Coronary artery (tissue), 2 donors: ENCODE measurements around the gene CERS6.
"Not testable (repeated sequence)": the region's sequence is repeated elsewhere in the genome, so short reads cannot be mapped to it uniquely, and the experiment has no call there.

ENCODE experiments used
- DNase-seq: peaks from one replicate; pipeline ENCODE4 v3.0.0-alpha.2; 2017; ENCODE audit warnings: low spot score
- H3K27ac ChIP-seq, 2 donors: fragments of 200-600 bp; sonication (generic); one replicate each; pipeline ENCODE4 v1.5.1; 2016 to 2019
- H3K4me3 ChIP-seq: fragments of 200-600 bp; sonication (generic); 2 replicates; pipeline ENCODE4 v1.5.1; 2016; ENCODE audit warnings: mild to moderate bottlenecking, moderate library complexity
- TF ChIP-seq, protein P1 (sequence below): fragments of 200-600 bp; sonication (generic); IDR thresholded peaks from one replicate; pipeline ENCODE4 v1.5.1; 2019; ENCODE audit warnings: antibody characterized with exemption

The CERS6 gene

GRCh38 chr2:168753765-168754329 is 297.8 kb downstream of the CERS6 start:
- no peak overlapping the region for H3K27ac ChIP-seq
- H3K4me3 ChIP-seq = no peak overlapping the region
- TF ChIP-seq, protein P1, sequence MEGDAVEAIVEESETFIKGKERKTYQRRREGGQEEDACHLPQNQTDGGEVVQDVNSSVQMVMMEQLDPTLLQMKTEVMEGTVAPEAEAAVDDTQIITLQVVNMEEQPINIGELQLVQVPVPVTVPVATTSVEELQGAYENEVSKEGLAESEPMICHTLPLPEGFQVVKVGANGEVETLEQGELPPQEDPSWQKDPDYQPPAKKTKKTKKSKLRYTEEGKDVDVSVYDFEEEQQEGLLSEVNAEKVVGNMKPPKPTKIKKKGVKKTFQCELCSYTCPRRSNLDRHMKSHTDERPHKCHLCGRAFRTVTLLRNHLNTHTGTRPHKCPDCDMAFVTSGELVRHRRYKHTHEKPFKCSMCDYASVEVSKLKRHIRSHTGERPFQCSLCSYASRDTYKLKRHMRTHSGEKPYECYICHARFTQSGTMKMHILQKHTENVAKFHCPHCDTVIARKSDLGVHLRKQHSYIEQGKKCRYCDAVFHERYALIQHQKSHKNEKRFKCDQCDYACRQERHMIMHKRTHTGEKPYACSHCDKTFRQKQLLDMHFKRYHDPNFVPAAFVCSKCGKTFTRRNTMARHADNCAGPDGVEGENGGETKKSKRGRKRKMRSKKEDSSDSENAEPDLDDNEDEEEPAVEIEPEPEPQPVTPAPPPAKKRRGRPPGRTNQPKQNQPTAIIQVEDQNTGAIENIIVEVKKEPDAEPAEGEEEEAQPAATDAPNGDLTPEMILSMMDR = no peak
- DNase-seq = no peak

DNA sequence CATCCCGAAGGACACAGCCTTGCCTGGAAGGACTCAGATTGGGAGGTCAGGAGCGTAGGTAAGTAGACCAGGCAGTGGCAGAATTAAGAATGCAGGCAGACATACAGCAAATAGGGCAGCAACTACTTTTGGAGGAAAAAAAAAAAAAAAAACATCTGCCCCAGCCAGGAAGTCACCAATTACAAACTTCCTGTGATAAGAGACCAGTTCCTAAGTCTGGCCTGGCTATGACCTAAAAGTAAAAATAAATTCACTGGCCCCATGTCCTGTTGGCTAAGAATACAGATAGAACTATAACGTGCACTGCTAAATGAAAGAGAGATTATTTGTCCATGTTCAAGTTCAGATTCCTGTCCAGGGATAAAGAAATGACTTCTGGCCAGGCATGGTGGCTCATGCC is 301.2 kb downstream of the CERS6 start:
- no peak for DNase-seq
- H3K4me3 ChIP-seq = no peak overlapping the region
- TF ChIP-seq, protein P1 = no peak

DNA sequence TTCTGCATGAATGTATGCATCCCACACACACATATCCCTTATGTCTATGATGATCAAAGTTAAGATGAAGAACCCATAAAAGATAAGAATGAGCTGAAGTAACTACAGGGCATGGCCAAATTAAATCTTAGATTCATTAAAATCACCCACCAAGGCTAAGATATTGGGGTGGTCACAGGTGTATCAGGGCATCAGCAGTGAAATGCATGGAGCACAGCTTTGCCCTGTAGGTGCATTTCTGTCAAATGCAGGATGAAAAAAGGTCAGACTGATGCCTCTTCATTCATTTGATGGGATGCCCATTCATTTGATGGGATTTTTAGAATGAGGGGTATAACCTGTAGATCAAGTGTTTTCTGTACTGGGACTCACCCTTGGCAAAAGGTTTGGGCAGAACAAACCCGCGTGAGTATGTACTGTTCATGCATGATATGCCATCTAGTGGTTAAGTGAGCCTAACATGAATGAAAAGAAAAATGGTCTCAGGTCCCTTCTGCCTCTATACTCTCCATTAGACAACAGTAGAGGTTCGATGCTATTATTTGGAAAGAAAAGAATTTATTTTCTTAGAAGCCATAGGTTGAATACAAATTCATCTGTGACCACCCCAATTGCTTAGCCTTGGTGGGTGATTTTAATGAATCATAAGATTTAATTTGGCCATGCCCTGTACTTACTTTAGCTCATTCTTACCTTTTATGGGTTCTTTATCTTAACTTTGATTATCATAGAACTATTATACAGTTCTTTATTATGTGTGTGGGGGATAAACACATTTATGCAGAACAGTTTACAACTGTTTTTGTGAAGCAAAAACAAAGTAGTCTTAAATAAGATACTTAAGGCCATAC is 303.1 kb downstream of the CERS6 start:
- no peak overlapping the region for H3K27ac ChIP-seq
- DNase-seq = no peak
- no peak overlapping the region for H3K4me3 ChIP-seq
- TF ChIP-seq, protein P1 = peak; percentile 37

More for the DNA sequence above, 301.2 kb downstream of the CERS6 start:
- no peak overlapping the region for H3K27ac ChIP-seq

GRCh38 chr2:168765401-168765800 is 309.3 kb downstream of the CERS6 start:
- TF ChIP-seq, protein P1 = no peak
- Histone ChIP-seq H3K27ac (no peak overlapping the region), H3K4me3 (no peak overlapping the region)
- DNase-seq = no peak

DNA sequence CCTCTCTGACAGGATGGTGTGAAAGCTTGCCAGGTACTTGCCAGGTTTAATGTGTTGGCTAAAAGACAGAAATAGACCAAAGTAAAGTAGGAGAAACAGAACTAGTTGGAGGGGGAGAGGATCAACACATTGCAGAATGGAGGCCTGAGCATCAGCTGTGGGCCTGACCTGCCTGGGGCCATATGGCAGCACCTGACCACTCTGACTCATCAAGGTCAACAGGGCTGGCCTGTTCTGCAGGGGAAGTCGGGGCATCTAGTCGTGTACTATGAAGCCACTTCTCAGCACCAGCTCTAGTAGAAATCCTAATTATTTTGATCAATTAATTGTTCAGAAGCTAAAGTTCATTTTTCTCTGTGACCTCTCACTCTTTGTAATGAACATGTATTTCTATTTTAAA is 310.5 kb downstream of the CERS6 start:
- TF ChIP-seq, protein P1 = no peak
- DNase-seq = no peak
- Histone ChIP-seq H3K27ac (no peak overlapping the region), H3K4me3 (no peak overlapping the region)

DNA sequence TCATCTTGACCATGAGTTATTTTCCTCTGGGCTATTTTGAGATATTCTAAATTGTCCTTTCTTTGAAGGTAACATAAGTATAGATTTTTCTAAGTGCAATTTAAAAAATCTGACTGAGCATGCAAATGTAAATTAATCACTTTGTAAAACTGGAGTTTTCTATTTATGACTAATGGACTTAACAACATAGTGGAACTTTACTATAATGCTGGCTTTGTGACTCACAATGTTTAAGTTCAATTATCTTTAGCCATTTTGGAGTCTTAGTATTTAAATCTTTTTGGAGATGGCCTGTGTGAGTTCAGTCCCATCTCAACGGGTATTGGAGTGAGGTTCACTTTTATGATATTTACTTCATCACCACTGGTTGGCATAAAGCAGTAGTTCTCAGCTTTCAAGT is 311.2 kb downstream of the CERS6 start:
- TF ChIP-seq, protein P1 = no peak
- Histone ChIP-seq H3K4me3 (no peak overlapping the region), H3K27ac (no peak overlapping the region)
- DNase-seq = no peak

DNA sequence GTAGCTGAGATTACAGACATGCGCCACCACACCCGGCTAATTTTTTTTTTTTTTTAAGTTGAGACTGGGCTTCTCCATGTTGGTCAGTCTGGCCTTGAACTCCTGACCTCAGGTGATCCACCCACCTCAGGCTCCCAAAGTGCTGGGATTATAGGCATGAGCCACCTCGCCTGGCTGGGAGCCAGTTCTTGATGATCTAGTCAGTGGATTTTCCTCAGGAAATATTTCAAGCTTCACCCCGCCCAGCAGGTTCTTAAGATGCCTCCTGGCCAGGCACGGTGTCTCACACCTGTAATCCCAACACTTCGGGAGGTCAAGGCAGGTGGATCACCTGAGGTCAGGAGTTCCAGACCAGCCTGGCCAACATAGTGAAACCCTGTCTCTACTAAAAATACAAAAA is 312.3 kb downstream of the CERS6 start:
- DNase-seq, H3K27ac ChIP-seq, H3K4me3 ChIP-seq: not testable (repeated sequence)
